DND-41 (cell line): Measurements from ENCODE around the gene GNG8.

Experiments used
- EZH2 ChIP-seq: IDR thresholded peaks from 3 replicates; pipeline ENCODE4 v1.6.1; 2012; ENCODE audit warnings: borderline replicate concordance, low read depth, mild to moderate bottlenecking, moderate library complexity, low read length, inconsistent platforms; ENCODE audit not compliant: severe bottlenecking
- TF ChIP-seq, protein P1 (sequence below): IDR thresholded peaks from 2 replicates; pipeline ENCODE4 v1.5.1; 2012; ENCODE audit warnings: borderline replicate concordance, low read length, moderate library complexity, mild to moderate bottlenecking; ENCODE audit not compliant: poor library complexity, severe bottlenecking; ENCODE audit errors: extremely low read depth

DNA sequence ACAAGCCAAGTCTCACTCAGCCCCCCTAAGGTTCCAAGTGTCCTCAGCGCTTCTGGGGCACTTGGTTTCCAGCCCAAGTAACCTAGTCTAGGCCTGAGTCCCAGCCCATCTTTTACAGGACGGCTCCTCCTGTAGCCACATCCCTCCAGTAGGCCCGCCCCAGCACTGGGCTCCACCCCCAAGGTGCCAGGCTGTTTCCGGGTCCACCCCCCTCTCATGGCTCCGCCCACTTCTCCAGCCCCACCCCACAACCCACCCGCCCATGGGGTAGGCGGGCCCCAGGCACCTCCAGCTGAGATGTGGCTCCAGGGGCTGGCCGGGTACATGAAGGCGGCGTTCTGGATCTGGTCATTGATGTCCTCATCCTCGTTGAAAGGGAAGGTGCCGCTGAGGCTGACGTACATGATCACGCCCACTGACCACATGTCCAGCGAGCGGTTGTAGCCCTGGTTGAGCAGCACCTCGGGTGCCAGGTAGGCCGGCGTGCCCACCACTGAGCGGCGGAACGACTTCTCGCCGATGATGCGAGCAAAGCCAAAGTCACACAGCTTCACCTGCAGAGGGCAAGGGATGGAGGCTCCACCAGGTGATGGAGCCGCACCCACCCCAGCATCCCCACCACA, 42.2 kb upstream of the GNG8 start:
- TF ChIP-seq, protein P1, sequence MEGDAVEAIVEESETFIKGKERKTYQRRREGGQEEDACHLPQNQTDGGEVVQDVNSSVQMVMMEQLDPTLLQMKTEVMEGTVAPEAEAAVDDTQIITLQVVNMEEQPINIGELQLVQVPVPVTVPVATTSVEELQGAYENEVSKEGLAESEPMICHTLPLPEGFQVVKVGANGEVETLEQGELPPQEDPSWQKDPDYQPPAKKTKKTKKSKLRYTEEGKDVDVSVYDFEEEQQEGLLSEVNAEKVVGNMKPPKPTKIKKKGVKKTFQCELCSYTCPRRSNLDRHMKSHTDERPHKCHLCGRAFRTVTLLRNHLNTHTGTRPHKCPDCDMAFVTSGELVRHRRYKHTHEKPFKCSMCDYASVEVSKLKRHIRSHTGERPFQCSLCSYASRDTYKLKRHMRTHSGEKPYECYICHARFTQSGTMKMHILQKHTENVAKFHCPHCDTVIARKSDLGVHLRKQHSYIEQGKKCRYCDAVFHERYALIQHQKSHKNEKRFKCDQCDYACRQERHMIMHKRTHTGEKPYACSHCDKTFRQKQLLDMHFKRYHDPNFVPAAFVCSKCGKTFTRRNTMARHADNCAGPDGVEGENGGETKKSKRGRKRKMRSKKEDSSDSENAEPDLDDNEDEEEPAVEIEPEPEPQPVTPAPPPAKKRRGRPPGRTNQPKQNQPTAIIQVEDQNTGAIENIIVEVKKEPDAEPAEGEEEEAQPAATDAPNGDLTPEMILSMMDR, result no peak
- TF ChIP-seq EZH2, result no peak
